HEK293 (cell line): ENCODE data around the gene PRR15L.

Experiments used
- CTCF ChIA-PET: fragments of 350-600 bp; formaldehyde crosslinking; extraction: SDS; loops from one replicate; lab custom pipeline; 2021; ENCODE audit warnings: antibody characterized with exemption; lab: Yijun Ruan, JAX
- POLR2A ChIA-PET: fragments of 300-600 bp; formaldehyde crosslinking; extraction: SDS; loops from one replicate; lab custom pipeline; 2020; ENCODE audit warnings: antibody characterized with exemption, inconsistent platforms; lab: Yijun Ruan, JAX
- H3K27ac ChIP-seq: fragments of 200-500 bp; sonication (Bioruptor generic); 2 replicates; pipeline ENCODE4 v1.5.1; 2014; ENCODE audit warnings: low read depth, low read length, control low read depth, inconsistent platforms; ENCODE audit errors: extremely low read depth
- H3K36me3 ChIP-seq, 2 experiments: fragments of 200-500 bp in 1 of 2; sonication (Bioruptor generic) in 1 of 2; 1 replicate in 1 of 2; 2 replicates in 1 of 2; pipeline ENCODE4 v1.5.1; 2014 to 2017; ENCODE audit warnings: inconsistent platforms in 2 of 2, low read length in 2 of 2; ENCODE audit not compliant: control insufficient read depth in 2 of 2, insufficient read depth in 1 of 2
- H3K4me1 ChIP-seq: fragments of 200-500 bp; sonication (Bioruptor generic); 2 replicates; pipeline ENCODE4 v1.5.1; 2014; ENCODE audit warnings: mild to moderate bottlenecking, low read length, inconsistent platforms; ENCODE audit not compliant: control insufficient read depth, insufficient read depth
- H3K4me3 ChIP-seq: 2 replicates; pipeline ENCODE4 v1.5.1; 2011; ENCODE audit warnings: low read depth, mild to moderate bottlenecking, control low read depth, low read length, moderate library complexity
- H3K9me3 ChIP-seq: fragments of 200-500 bp; sonication (Bioruptor generic); 2 replicates; pipeline ENCODE4 v1.5.1; 2014; ENCODE audit warnings: low read depth, low read length, inconsistent platforms; ENCODE audit not compliant: control insufficient read depth, insufficient read depth
- EGR2 ChIP-seq: fragments of 450-650 bp; formaldehyde crosslinking; IDR thresholded peaks from 2 replicates; pipeline ENCODE4 v1.5.1; 2016; ENCODE audit warnings: low read depth, missing biosample characterization, missing genetic modification characterization
- GLIS1 ChIP-seq: fragments of 450-650 bp; formaldehyde crosslinking; IDR thresholded peaks from 2 replicates; pipeline ENCODE4 v1.5.1; 2016; ENCODE audit warnings: missing biosample characterization, missing genetic modification characterization
- HOXC10 ChIP-seq: sonication (generic); formaldehyde crosslinking; IDR thresholded peaks from 2 replicates; pipeline ENCODE4 v1.8.1; 2023; ENCODE audit warnings: mild to moderate bottlenecking, missing genetic modification reagents
- KLF16 ChIP-seq: fragments of 450-650 bp; formaldehyde crosslinking; IDR thresholded peaks from 2 replicates; pipeline ENCODE4 v1.5.1; 2017; ENCODE audit warnings: missing biosample characterization, missing genetic modification characterization
- TRIM28 ChIP-seq: IDR thresholded peaks from 2 replicates; pipeline ENCODE4 v1.6.1; 2011; ENCODE audit warnings: low read length, control low read depth, borderline replicate concordance
- WT1 ChIP-seq: fragments of 450-650 bp; formaldehyde crosslinking; IDR thresholded peaks from 2 replicates; pipeline ENCODE4 v1.5.1; 2016; ENCODE audit warnings: missing biosample characterization, missing genetic modification characterization
- ZBTB17 ChIP-seq: fragments of 450-650 bp; formaldehyde crosslinking; IDR thresholded peaks from 2 replicates; pipeline ENCODE4 v1.5.1; 2016; ENCODE audit warnings: missing biosample characterization, missing genetic modification characterization
- ZBTB48 ChIP-seq: fragments of 450-650 bp; formaldehyde crosslinking; IDR thresholded peaks from 2 replicates; pipeline ENCODE4 v1.5.1; 2016; ENCODE audit warnings: missing biosample characterization, missing genetic modification characterization
- ZIC2 ChIP-seq: fragments of 450-650 bp; formaldehyde crosslinking; IDR thresholded peaks from 2 replicates; pipeline ENCODE4 v1.5.1; 2016; ENCODE audit warnings: missing biosample characterization, missing genetic modification characterization
- ZNF146 ChIP-seq: fragments of 450-650 bp; formaldehyde crosslinking; IDR thresholded peaks from 2 replicates; pipeline ENCODE4 v1.5.1; 2016; ENCODE audit warnings: missing biosample characterization, missing genetic modification characterization
- ZNF211 ChIP-seq: fragments of 450-650 bp; formaldehyde crosslinking; IDR thresholded peaks from 2 replicates; pipeline ENCODE4 v1.5.1; 2016; ENCODE audit warnings: low read depth, missing biosample characterization, missing genetic modification characterization
- ZNF274 ChIP-seq, 2 experiments: fragments of 200-500 bp in 1 of 2; fragments of 450-650 bp in 1 of 2; sonication (Bioruptor generic) in 1 of 2; formaldehyde crosslinking in 1 of 2; IDR thresholded peaks; 2 replicates each; pipeline versions ENCODE4 v1.5.1 to v1.6.1; 2014 to 2016; ENCODE audit warnings: borderline replicate concordance in 1 of 2, inconsistent platforms in 1 of 2, low read length in 1 of 2, missing biosample characterization in 1 of 2, missing genetic modification characterization in 1 of 2
- ZNF292 ChIP-seq: fragments of 450-650 bp; formaldehyde crosslinking; IDR thresholded peaks from 2 replicates; pipeline ENCODE4 v1.5.1; 2016; ENCODE audit warnings: low read depth, missing biosample characterization, missing genetic modification characterization, borderline replicate concordance
- ZNF391 ChIP-seq: fragments of 450-650 bp; formaldehyde crosslinking; IDR thresholded peaks from 2 replicates; pipeline ENCODE4 v1.5.1; 2016; ENCODE audit warnings: low read depth, missing biosample characterization, missing genetic modification characterization, borderline replicate concordance
- ZNF623 ChIP-seq: fragments of 450-650 bp; formaldehyde crosslinking; IDR thresholded peaks from 2 replicates; pipeline ENCODE4 v1.5.1; 2016; ENCODE audit warnings: missing biosample characterization, missing genetic modification characterization
- ZNF768 ChIP-seq: fragments of 450-650 bp; formaldehyde crosslinking; IDR thresholded peaks from 2 replicates; pipeline ENCODE4 v1.5.1; 2018; ENCODE audit warnings: missing biosample characterization, mild to moderate bottlenecking, missing genetic modification characterization
- ZNF777 ChIP-seq: fragments of 450-650 bp; formaldehyde crosslinking; IDR thresholded peaks from 2 replicates; pipeline ENCODE4 v1.5.1; 2017; ENCODE audit warnings: missing biosample characterization, missing genetic modification characterization, borderline replicate concordance
- TF ChIP-seq, protein P1 (sequence below): fragments of 450-650 bp; formaldehyde crosslinking; IDR thresholded peaks from 2 replicates; pipeline ENCODE4 v1.5.1; 2016; ENCODE audit warnings: missing biosample characterization, missing genetic modification characterization
- TF ChIP-seq, protein P2 (sequence below): fragments of 450-650 bp; formaldehyde crosslinking; IDR thresholded peaks from 2 replicates; pipeline ENCODE4 v1.5.1; 2016; ENCODE audit warnings: missing biosample characterization, missing genetic modification characterization
- TF ChIP-seq, protein P3 (sequence below): fragments of 450-650 bp; formaldehyde crosslinking; IDR thresholded peaks from 2 replicates; pipeline ENCODE4 v1.5.1; 2016; ENCODE audit warnings: missing biosample characterization, missing genetic modification characterization
- TF ChIP-seq, protein P4 (sequence below): fragments of 450-650 bp; formaldehyde crosslinking; IDR thresholded peaks from 2 replicates; pipeline ENCODE4 v1.5.1; 2016; ENCODE audit warnings: missing biosample characterization, missing genetic modification characterization
- TF ChIP-seq, protein P5 (sequence below): fragments of 450-650 bp; formaldehyde crosslinking; IDR thresholded peaks from 2 replicates; pipeline ENCODE4 v1.5.1; 2016; ENCODE audit warnings: missing biosample characterization, missing genetic modification characterization
- TF ChIP-seq, protein P6 (sequence below): fragments of 450-650 bp; formaldehyde crosslinking; IDR thresholded peaks from 2 replicates; pipeline ENCODE4 v1.5.1; 2016; ENCODE audit warnings: missing biosample characterization, missing genetic modification characterization, borderline replicate concordance

The PRR15L gene

DNA sequence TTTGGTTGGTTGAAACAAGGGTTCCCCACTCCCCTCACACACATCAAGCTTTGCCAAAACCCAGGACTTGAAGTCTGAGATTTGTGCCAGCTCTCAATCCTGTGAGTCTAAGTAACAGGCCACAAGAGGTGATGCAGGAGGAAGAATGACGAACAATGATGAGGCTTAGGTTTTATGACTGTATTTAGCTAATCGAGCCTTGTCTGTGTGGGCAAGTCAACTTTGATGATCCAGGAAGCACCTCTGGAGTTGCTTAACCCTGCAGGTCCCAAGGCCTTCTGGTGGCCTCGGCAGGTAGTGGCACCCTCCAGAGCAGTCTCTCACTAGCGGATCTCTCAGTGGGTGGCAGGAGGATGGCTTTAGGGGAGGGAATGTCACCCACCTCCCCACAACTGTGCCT lies 41.9 kb upstream of the PRR15L start:
- H3K4me3 ChIP-seq = no peak overlapping the region
- peaks cover under 1% of the 10 kb centered on the region; the same call in 1 of the 2 replicates for H3K4me1 ChIP-seq
- no peaks in the 10 kb centered on the region for H3K36me3 ChIP-seq
- H3K27ac ChIP-seq = no peak overlapping the region
- CTCF ChIA-PET = interaction anchor here (0.5 to 3.8 kb wide), 9 partner anchors 9 to 1575 kb away, joined by 3 to 23 read pairs (median 4); partner anchors contain the start of gene CDK5RAP3
- no peaks in the 10 kb centered on the region for H3K9me3 ChIP-seq
- POLR2A ChIA-PET = interaction anchor here (0.6 to 1.2 kb wide), 4 partner anchors 12 to 129 kb away, joined by 3 to 4 read pairs (median 3); no protein-coding TSS in a partner anchor
- peak; percentile 68 for TF ChIP-seq ZIC2
- TF ChIP-seq, protein P1, sequence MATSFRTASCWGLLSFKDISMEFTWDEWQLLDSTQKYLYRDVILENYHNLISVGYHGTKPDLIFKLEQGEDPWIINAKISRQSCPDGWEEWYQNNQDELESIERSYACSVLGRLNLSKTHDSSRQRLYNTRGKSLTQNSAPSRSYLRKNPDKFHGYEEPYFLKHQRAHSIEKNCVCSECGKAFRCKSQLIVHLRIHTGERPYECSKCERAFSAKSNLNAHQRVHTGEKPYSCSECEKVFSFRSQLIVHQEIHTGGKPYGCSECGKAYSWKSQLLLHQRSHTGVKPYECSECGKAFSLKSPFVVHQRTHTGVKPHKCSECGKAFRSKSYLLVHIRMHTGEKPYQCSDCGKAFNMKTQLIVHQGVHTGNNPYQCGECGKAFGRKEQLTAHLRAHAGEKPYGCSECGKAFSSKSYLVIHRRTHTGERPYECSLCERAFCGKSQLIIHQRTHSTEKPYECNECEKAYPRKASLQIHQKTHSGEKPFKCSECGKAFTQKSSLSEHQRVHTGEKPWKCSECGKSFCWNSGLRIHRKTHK (tag by site-specific recombination) = no peak
- TF ChIP-seq ZNF623 (tag by site-specific recombination) = no peak
- peak; percentile 43; the same call in 1 of the 2 replicates for TF ChIP-seq EGR2 (tag by site-specific recombination)
- TF ChIP-seq, protein P2, sequence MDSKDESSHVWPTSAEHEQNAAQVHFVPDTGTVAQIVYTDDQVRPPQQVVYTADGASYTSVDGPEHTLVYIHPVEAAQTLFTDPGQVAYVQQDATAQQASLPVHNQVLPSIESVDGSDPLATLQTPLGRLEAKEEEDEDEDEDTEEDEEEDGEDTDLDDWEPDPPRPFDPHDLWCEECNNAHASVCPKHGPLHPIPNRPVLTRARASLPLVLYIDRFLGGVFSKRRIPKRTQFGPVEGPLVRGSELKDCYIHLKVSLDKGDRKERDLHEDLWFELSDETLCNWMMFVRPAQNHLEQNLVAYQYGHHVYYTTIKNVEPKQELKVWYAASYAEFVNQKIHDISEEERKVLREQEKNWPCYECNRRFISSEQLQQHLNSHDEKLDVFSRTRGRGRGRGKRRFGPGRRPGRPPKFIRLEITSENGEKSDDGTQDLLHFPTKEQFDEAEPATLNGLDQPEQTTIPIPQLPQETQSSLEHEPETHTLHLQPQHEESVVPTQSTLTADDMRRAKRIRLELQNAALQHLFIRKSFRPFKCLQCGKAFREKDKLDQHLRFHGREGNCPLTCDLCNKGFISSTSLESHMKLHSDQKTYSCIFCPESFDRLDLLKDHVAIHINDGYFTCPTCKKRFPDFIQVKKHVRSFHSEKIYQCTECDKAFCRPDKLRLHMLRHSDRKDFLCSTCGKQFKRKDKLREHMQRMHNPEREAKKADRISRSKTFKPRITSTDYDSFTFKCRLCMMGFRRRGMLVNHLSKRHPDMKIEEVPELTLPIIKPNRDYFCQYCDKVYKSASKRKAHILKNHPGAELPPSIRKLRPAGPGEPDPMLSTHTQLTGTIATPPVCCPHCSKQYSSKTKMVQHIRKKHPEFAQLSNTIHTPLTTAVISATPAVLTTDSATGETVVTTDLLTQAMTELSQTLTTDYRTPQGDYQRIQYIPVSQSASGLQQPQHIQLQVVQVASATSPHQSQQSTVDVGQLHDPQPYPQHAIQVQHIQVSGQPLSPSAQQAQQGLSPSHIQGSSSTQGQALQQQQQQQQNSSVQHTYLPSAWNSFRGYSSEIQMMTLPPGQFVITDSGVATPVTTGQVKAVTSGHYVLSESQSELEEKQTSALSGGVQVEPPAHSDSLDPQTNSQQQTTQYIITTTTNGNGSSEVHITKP = no peak
- TF ChIP-seq ZNF391 = no peak
- no peak for TF ChIP-seq ZNF211
- no peak for TF ChIP-seq WT1
- no peak for TF ChIP-seq ZNF768
- no peak for TF ChIP-seq ZNF274 (IDR thresholded peaks at IDR 0.05; ENCODE audit: low read length)
- TF ChIP-seq ZNF274 (tag by site-specific recombination; IDR thresholded peaks at IDR 0.05; ENCODE audit: borderline replicate concordance) = no peak
- peak; percentile 71 for TF ChIP-seq GLIS1 (tag by site-specific recombination)
- TF ChIP-seq, protein P3, sequence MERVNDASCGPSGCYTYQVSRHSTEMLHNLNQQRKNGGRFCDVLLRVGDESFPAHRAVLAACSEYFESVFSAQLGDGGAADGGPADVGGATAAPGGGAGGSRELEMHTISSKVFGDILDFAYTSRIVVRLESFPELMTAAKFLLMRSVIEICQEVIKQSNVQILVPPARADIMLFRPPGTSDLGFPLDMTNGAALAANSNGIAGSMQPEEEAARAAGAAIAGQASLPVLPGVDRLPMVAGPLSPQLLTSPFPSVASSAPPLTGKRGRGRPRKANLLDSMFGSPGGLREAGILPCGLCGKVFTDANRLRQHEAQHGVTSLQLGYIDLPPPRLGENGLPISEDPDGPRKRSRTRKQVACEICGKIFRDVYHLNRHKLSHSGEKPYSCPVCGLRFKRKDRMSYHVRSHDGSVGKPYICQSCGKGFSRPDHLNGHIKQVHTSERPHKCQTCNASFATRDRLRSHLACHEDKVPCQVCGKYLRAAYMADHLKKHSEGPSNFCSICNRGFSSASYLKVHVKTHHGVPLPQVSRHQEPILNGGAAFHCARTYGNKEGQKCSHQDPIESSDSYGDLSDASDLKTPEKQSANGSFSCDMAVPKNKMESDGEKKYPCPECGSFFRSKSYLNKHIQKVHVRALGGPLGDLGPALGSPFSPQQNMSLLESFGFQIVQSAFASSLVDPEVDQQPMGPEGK (tag by site-specific recombination) = no peak
- TF ChIP-seq ZBTB17 (tag by site-specific recombination) = peak; percentile 75

DNA sequence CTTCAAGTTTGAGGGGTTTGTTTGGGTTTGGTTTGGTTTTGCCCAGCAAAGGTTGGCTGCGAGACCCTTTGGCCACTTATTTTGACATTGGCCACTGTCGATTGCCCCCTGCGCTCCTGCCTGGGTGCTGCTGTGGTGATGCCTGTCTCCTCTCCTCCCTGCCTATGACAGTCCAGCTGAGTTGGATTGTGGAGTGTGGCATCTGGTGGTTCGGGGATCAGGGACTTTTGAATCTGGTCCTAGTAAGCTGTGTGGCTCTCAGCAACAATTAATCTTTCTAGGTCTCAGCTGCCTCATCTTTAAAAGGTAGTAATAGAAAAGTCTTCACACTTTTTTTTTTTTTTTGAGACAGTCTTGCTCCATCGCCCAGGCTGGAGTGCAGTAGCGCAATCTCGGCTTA lies 40.4 kb upstream of the PRR15L start:
- no peaks in the 10 kb centered on the region for H3K9me3 ChIP-seq
- H3K4me3 ChIP-seq = no peak overlapping the region
- H3K4me1 ChIP-seq = no peaks in the 10 kb centered on the region
- no peaks in the 10 kb centered on the region for H3K36me3 ChIP-seq
- ChIA-PET CTCF (interaction anchor here (0.7 to 3.8 kb wide), 5 partner anchors 9 to 102 kb away, joined by 3 to 23 read pairs (median 4); no protein-coding TSS in a partner anchor), POLR2A (no interaction called here)
- no peak overlapping the region for H3K27ac ChIP-seq
- TF ChIP-seq, protein P4, sequence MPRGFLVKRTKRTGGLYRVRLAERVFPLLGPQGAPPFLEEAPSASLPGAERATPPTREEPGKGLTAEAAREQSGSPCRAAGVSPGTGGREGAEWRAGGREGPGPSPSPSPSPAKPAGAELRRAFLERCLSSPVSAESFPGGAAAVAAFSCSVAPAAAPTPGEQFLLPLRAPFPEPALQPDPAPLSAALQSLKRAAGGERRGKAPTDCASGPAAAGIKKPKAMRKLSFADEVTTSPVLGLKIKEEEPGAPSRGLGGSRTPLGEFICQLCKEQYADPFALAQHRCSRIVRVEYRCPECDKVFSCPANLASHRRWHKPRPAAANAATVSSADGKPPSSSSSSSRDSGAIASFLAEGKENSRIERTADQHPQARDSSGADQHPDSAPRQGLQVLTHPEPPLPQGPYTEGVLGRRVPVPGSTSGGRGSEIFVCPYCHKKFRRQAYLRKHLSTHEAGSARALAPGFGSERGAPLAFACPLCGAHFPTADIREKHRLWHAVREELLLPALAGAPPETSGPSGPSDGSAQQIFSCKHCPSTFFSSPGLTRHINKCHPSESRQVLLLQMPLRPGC (tag by site-specific recombination) = no peak
- no peak for TF ChIP-seq KLF16 (tag by site-specific recombination)
- TF ChIP-seq, protein P5, sequence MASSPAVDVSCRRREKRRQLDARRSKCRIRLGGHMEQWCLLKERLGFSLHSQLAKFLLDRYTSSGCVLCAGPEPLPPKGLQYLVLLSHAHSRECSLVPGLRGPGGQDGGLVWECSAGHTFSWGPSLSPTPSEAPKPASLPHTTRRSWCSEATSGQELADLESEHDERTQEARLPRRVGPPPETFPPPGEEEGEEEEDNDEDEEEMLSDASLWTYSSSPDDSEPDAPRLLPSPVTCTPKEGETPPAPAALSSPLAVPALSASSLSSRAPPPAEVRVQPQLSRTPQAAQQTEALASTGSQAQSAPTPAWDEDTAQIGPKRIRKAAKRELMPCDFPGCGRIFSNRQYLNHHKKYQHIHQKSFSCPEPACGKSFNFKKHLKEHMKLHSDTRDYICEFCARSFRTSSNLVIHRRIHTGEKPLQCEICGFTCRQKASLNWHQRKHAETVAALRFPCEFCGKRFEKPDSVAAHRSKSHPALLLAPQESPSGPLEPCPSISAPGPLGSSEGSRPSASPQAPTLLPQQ (tag by site-specific recombination) = no peak
- no peak for TF ChIP-seq ZNF292 (tag by site-specific recombination)
- no peak for TF ChIP-seq EGR2 (tag by site-specific recombination)
- no peak for TF ChIP-seq ZNF777 (tag by site-specific recombination)
- TF ChIP-seq ZNF146 (tag by site-specific recombination) = no peak
- TF ChIP-seq HOXC10 = no peak
- TF ChIP-seq, protein P6, sequence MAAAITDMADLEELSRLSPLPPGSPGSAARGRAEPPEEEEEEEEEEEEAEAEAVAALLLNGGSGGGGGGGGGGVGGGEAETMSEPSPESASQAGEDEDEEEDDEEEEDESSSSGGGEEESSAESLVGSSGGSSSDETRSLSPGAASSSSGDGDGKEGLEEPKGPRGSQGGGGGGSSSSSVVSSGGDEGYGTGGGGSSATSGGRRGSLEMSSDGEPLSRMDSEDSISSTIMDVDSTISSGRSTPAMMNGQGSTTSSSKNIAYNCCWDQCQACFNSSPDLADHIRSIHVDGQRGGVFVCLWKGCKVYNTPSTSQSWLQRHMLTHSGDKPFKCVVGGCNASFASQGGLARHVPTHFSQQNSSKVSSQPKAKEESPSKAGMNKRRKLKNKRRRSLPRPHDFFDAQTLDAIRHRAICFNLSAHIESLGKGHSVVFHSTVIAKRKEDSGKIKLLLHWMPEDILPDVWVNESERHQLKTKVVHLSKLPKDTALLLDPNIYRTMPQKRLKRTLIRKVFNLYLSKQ (tag by site-specific recombination) = no peak
- TF ChIP-seq ZBTB48 = no peak
- no peak for TF ChIP-seq TRIM28
